Measurements from ENCODE around the gene SLC9C1.

- no peak for TF ChIP-seq CTCF (IDR thresholded peaks at IDR 0.05)
- no peak for TF ChIP-seq POLR2A (IDR thresholded peaks at IDR 0.05)
Measured at GRCh38 chr3:112119962-112120836, 173.8 kb downstream of the SLC9C1 start.
